ENCODE data around the gene PLK2. TPM values are rescaled to one million over a fixed set of nuclear protein-coding genes. Genes with fewer than 3 reads are reported as not detected.

The PLK2 gene
- total and polyA plus RNA-seq, 11 donors, result 18.4 to 169 (median 100) TPM

DNA sequence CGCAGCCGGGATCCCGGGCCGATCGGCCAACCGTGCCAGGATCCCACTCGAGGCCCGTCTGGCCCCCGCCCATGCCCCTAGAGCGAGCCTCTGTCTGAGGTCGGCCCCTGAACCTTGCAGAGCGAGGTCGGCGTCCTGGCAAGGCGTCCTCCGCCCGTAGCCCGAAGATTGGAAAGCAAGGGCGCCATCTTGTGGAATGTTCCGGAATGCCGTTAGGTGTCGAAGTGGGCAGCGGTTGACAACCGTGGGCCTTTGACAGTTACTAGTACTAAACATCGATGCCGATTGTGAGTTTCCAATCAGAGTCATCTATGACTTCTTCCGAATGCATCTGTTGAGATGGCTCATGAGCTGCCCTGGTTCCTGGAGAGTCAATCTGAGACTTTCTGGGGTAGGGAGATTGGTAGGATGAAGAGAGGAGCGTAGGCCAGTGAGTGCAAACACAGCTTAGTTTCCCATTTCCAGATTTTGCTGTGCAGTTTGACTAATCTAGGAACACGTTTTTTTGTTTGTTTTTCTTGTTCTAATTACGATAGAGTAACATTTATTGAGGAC, 923 bp upstream of the PLK2 start:
- ATAC-seq, result peak; percentile 81 to 86 (median 82)
- Histone ChIP-seq H3K27me3 (no peaks in the 10 kb centered on the region), H3K27ac (peak overlapping the region; percentile 93 to 99 (median 98)), H3K36me3 (peaks cover 0 to 30% (median 24%) of the 10 kb centered on the region in 9 donors), H3K9me3 (no peaks in the 10 kb centered on the region), H3K4me3 (peak overlapping the region; percentile 59 to 97 (median 85)), H3K4me1 (peaks cover 0 to 24% (median 9%) of the 10 kb centered on the region in 12 donors)
- DNase-seq, result peak; percentile 91 to 95 (median 93)
- intact Hi-C loops (cut with DNase I), result loop anchor here (1.0 to 10.0 kb wide), 19 partner anchors 390 to 1556 kb away; partner anchors contain the start of gene SETD9 (in 1 of the 10)
- WGBS, 4 donors, result 6 to 10% (median 6%) methylated on average over 22 to 30 of the region's 30 CpGs
- no peak for TF ChIP-seq POLR2A (IDR thresholded peaks at IDR 0.05)
- TF ChIP-seq, protein P1, sequence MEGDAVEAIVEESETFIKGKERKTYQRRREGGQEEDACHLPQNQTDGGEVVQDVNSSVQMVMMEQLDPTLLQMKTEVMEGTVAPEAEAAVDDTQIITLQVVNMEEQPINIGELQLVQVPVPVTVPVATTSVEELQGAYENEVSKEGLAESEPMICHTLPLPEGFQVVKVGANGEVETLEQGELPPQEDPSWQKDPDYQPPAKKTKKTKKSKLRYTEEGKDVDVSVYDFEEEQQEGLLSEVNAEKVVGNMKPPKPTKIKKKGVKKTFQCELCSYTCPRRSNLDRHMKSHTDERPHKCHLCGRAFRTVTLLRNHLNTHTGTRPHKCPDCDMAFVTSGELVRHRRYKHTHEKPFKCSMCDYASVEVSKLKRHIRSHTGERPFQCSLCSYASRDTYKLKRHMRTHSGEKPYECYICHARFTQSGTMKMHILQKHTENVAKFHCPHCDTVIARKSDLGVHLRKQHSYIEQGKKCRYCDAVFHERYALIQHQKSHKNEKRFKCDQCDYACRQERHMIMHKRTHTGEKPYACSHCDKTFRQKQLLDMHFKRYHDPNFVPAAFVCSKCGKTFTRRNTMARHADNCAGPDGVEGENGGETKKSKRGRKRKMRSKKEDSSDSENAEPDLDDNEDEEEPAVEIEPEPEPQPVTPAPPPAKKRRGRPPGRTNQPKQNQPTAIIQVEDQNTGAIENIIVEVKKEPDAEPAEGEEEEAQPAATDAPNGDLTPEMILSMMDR (IDR thresholded peaks at IDR 0.05), result peak; percentile 71 to 88 (median 82)

DNA sequence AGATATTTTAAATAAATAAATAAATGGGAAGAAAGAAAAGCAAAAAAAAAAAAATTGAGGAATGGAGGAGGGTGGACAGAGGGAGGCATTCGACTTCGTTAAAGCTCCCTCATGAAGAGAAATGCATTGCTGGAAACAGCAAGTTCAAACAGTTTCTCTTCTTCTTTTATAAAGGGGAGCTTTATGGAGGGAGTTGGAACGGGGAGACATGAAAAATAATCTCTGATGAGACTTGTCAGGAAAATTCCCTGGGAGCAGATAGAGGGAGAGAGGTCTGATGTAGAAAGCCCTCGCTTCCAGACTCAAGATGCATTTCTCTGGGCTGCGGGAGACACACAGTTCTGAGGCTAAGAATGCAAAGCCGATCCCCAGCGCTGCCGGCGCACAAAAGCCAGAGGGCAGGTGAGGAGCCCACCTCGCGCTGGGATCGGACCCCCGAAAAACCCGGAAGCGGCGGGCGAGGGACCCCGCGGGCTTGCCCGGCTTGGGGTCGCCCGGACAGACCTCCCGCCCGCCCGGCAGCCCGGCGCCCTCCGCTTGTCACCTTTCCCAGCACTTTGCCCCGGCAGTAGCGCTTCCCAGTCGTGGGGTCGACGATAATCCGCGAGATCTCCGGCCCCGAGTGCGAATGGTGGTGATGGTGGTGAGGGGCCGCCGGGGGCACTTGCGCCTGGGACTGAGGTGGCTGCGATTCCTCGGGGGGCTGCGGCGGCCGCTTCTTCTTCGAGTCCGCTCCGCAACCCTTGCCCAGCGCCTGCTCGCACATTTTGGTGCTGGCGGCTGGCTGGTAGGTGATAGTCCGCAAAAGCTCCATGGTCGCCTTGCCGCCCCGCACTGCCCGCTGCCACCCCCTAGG, 512 bp downstream of the PLK2 start:
- TF ChIP-seq, protein P1 (IDR thresholded peaks at IDR 0.05), result no peak
- no peak for TF ChIP-seq POLR2A (IDR thresholded peaks at IDR 0.05)

DNA sequence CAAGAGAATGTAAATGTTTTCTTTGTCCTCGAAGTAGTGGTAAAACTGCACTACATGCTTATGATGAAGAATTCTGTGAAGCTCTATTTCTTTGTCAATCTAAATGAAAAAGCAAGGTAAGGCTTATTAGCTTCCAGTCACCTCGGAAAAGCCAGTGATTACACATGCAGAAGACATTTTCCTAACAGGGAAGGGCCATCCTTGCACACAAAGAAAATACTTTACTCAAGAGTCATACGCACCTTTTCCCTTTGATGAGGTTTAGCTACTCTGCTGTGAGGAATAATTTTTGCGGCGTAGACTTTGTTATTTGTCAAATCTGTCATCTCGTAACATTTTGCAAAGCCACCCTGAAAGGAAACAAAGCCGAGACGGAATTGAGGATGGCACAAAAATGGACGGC, 1.1 kb downstream of the PLK2 start:
- intact Hi-C loops (cut with DNase I), result loop anchor here in 9 of 10 donors (2.0 to 10.0 kb wide), 19 partner anchors 94 to 756 kb away; no protein-coding TSS in a partner anchor
- DNase-seq, result no peak
- Histone ChIP-seq H3K27me3 (no peaks in the 10 kb centered on the region), H3K36me3 (peaks cover 0 to 50% (median 43%) of the 10 kb centered on the region in 9 donors), H3K4me1 (peaks cover 0 to 43% (median 19%) of the 10 kb centered on the region in 12 donors), H3K27ac (peak overlapping the region; percentile 93 to 99 (median 98)), H3K4me3 (peak overlapping the region; percentile 59 to 97 (median 85)), H3K9me3 (no peaks in the 10 kb centered on the region)
- TF ChIP-seq, protein P1 (IDR thresholded peaks at IDR 0.05), result no peak
- TF ChIP-seq POLR2A (IDR thresholded peaks at IDR 0.05), result no peak
- whole genome bisulfite sequencing, 4 donors, result 6 to 9% (median 8%) methylated on average over 9 of the region's 9 CpGs
- no peak for ATAC-seq

More for the DNA sequence above, 512 bp downstream of the PLK2 start:
- peaks cover 0 to 44% (median 38%) of the 10 kb centered on the region in 9 donors for H3K36me3 ChIP-seq
- peak overlapping the region; percentile 59 to 97 (median 85) for H3K4me3 ChIP-seq
- ATAC-seq (peak in 2 of 4 donors; percentile 9 to 33), DNase-seq (peak in 4 of 5 donors; percentile 33 to 76 (median 44))
- intact Hi-C loops (cut with DNase I), result loop anchor here (1.0 to 10.0 kb wide), 38 partner anchors 95 to 1555 kb away; partner anchors contain the start of gene SETD9 (in 1 of the 10)
- H3K9me3 ChIP-seq, result no peaks in the 10 kb centered on the region
- no peaks in the 10 kb centered on the region for H3K27me3 ChIP-seq
- H3K27ac ChIP-seq, result peak overlapping the region; percentile 93 to 99 (median 98)
- WGBS, 4 donors, result 0 to 1% (median 0%) methylated on average over 15 to 57 of the region's 57 CpGs
- peaks cover 0 to 38% (median 17%) of the 10 kb centered on the region in 12 donors for H3K4me1 ChIP-seq

Data from heart left ventricle (tissue), 16 donors.